H9 (cell line): ENCODE measurements around the gene SPTBN1. TPM values are rescaled to one million over a fixed set of nuclear protein-coding genes. Genes with fewer than 3 reads are reported as not detected.

ENCODE experiments used
- DNase-seq: peaks from one replicate; pipeline ENCODE4 v3.0.0-alpha.2; 2017
- H2AFZ ChIP-seq: one replicate; pipeline ENCODE4 v1.6.1; 2013; ENCODE audit warnings: mild to moderate bottlenecking, low read length, control low read depth, moderate library complexity
- H2AK5ac ChIP-seq: 2 replicates; pipeline ENCODE4 v1.6.1; 2013; ENCODE audit warnings: low read length, control low read depth, mixed read lengths; ENCODE audit not compliant: insufficient read length
- H2BK120ac ChIP-seq: one replicate; pipeline ENCODE4 v1.6.1; 2013; ENCODE audit warnings: low read depth, mild to moderate bottlenecking, low read length, control low read depth, inconsistent platforms; ENCODE audit not compliant: poor library complexity, severe bottlenecking
- H2BK12ac ChIP-seq: 2 replicates; pipeline ENCODE4 v1.6.1; 2013; ENCODE audit warnings: low read length, control low read depth, mixed read lengths, low read depth; ENCODE audit not compliant: insufficient read length
- H2BK15ac ChIP-seq: 2 replicates; pipeline ENCODE4 v1.6.1; 2013; ENCODE audit warnings: low read depth, low read length, control low read depth
- H2BK20ac ChIP-seq: one replicate; pipeline ENCODE4 v1.6.1; 2013; ENCODE audit warnings: low read depth, mild to moderate bottlenecking, low read length, control low read depth, inconsistent platforms; ENCODE audit not compliant: poor library complexity, severe bottlenecking
- H2BK5ac ChIP-seq: 2 replicates; pipeline ENCODE4 v1.6.1; 2013; ENCODE audit warnings: low read length, control low read depth, mixed read lengths; ENCODE audit not compliant: insufficient read length
- H3K14ac ChIP-seq: 2 replicates; pipeline ENCODE4 v1.6.1; 2013; ENCODE audit warnings: low read length, control low read depth; ENCODE audit not compliant: insufficient read depth
- H3K18ac ChIP-seq: 2 replicates; pipeline ENCODE4 v1.6.1; 2013; ENCODE audit warnings: low read depth, mild to moderate bottlenecking, mixed read lengths, low read length, control low read depth; ENCODE audit not compliant: insufficient read length
- H3K23ac ChIP-seq: 2 replicates; pipeline ENCODE4 v1.6.1; 2013; ENCODE audit warnings: low read length, control low read depth, mixed read lengths, low read depth; ENCODE audit not compliant: insufficient read length
- H3K23me2 ChIP-seq: 2 replicates; pipeline ENCODE4 v1.6.1; 2013; ENCODE audit warnings: low read depth, mild to moderate bottlenecking, mixed read lengths, low read length, control low read depth; ENCODE audit not compliant: insufficient read length, poor library complexity, severe bottlenecking
- H3K27ac ChIP-seq: 2 replicates; pipeline ENCODE4 v1.5.1; 2013; ENCODE audit warnings: low read length, control low read depth, mixed read lengths, low read depth; ENCODE audit not compliant: insufficient read length
- H3K27me3 ChIP-seq: 2 replicates; pipeline ENCODE4 v1.6.1; 2013; ENCODE audit warnings: low read length, control low read depth, inconsistent platforms; ENCODE audit not compliant: insufficient read depth
- H3K4ac ChIP-seq: 2 replicates; pipeline ENCODE4 v1.6.1; 2013; ENCODE audit warnings: low read depth, mild to moderate bottlenecking, control low read depth, inconsistent platforms, low read length, moderate library complexity
- H3K4me1 ChIP-seq: 2 replicates; pipeline ENCODE4 v1.6.1; 2013; ENCODE audit warnings: low read length, control low read depth, inconsistent platforms; ENCODE audit not compliant: insufficient read depth
- H3K4me2 ChIP-seq: 2 replicates; pipeline ENCODE4 v1.6.1; 2013; ENCODE audit warnings: low read length, control low read depth, mixed read lengths; ENCODE audit not compliant: insufficient read length, insufficient read depth
- H3K56ac ChIP-seq: 2 replicates; pipeline ENCODE4 v1.6.1; 2013; ENCODE audit warnings: low read depth, mild to moderate bottlenecking, mixed read lengths, low read length, control low read depth; ENCODE audit not compliant: insufficient read length
- H3K79me1 ChIP-seq: 2 replicates; pipeline ENCODE4 v1.6.1; 2013; ENCODE audit warnings: low read depth, mild to moderate bottlenecking, moderate library complexity, low read length, control low read depth, inconsistent platforms; ENCODE audit not compliant: insufficient read depth, poor library complexity, severe bottlenecking
- H3K79me2 ChIP-seq: 2 replicates; pipeline ENCODE4 v1.6.1; 2013; ENCODE audit warnings: low read length, control low read depth, inconsistent platforms; ENCODE audit not compliant: insufficient read depth
- H3K9ac ChIP-seq: 2 replicates; pipeline ENCODE4 v1.6.1; 2013; ENCODE audit warnings: low read length, control low read depth, mixed read lengths; ENCODE audit not compliant: insufficient read length; ENCODE audit errors: extremely low read depth
- H3K9me3 ChIP-seq: one replicate; pipeline ENCODE4 v1.6.1; 2013; ENCODE audit warnings: low read depth, low read length, inconsistent platforms; ENCODE audit not compliant: control insufficient read depth
- H3T11ph ChIP-seq: one replicate; pipeline ENCODE4 v1.6.1; 2013; ENCODE audit warnings: mild to moderate bottlenecking, low read length, control low read depth, inconsistent platforms
- H4K20me1 ChIP-seq: one replicate; pipeline ENCODE4 v1.6.1; 2013; ENCODE audit not compliant: control insufficient read depth, insufficient read length, insufficient read depth
- H4K5ac ChIP-seq: 2 replicates; pipeline ENCODE4 v1.6.1; 2013; ENCODE audit warnings: low read depth, mild to moderate bottlenecking, mixed read lengths, low read length, control low read depth; ENCODE audit not compliant: insufficient read length
- H4K8ac ChIP-seq: replicated peaks from 2 replicates; pipeline ENCODE4 v1.6.1; 2013; ENCODE audit warnings: low read length, control low read depth, mixed read lengths, low read depth; ENCODE audit not compliant: insufficient read length
- H4K91ac ChIP-seq: 2 replicates; pipeline ENCODE4 v1.6.1; 2013; ENCODE audit warnings: low read depth, mild to moderate bottlenecking, moderate library complexity, mixed read lengths, low read length, control low read depth; ENCODE audit not compliant: insufficient read length
- H3K27ac Mint-ChIP-seq, 3 experiments: 2 replicates in 2 of 3; 3 replicates in 1 of 3; pipeline ENCODE4 v1.8.0; 2020 to 2021; ENCODE audit warnings: mixed read lengths in 3 of 3, mild to moderate bottlenecking in 1 of 3, moderate library complexity in 1 of 3
- H3K27me3 Mint-ChIP-seq: 2 replicates; pipeline ENCODE4 v1.8.0; 2021; ENCODE audit warnings: low read depth, mild to moderate bottlenecking, moderate library complexity, mixed read lengths
- H3K36me3 Mint-ChIP-seq, 3 experiments: 2 replicates in 2 of 3; 3 replicates in 1 of 3; pipeline ENCODE4 v1.8.0; 2020 to 2021; ENCODE audit warnings: low read depth in 3 of 3, mixed read lengths in 3 of 3; ENCODE audit not compliant: insufficient read depth in 1 of 3
- H3K4me1 Mint-ChIP-seq, 2 experiments: 2 replicates each; pipeline ENCODE4 v1.8.0; 2020; ENCODE audit warnings: mixed read lengths in 2 of 2
- H3K4me3 Mint-ChIP-seq, 2 experiments: 2 replicates in 1 of 2; 3 replicates in 1 of 2; pipeline ENCODE4 v1.8.0; 2020 to 2021; ENCODE audit warnings: mild to moderate bottlenecking in 2 of 2, mixed read lengths in 2 of 2, moderate library complexity in 1 of 2
- H3K9me3 Mint-ChIP-seq, 2 experiments: 2 replicates in 1 of 2; 3 replicates in 1 of 2; pipeline ENCODE4 v1.8.0; 2020; ENCODE audit warnings: mild to moderate bottlenecking in 2 of 2, mixed read lengths in 2 of 2, moderate library complexity in 1 of 2
- WGBS: extraction: QIAGEN DNeasy Blood & Tissue Kit; methylation state at CpG from one replicate; pipeline ENCODE4 v1.1.7; 2013; ENCODE audit warnings: missing lambda C conversion rate, low lambda C conversion rate, mixed read lengths; ENCODE audit not compliant: insufficient read length; ENCODE audit errors: extremely low coverage; 5-methylcytosine and 5-hydroxymethylcytosine counted together
- total RNA-seq: library from RNA; stranded (reverse); gene quantifications from 2 replicates; pipeline ENCODE4 v1.2.1, GENCODE V29; 2021
- TF ChIP-seq, protein P1 (sequence below): fragments of 200-600 bp; sonication (generic); conservative IDR thresholded peaks from 3 replicates; pipeline ENCODE4 v1.8.0; 2021; ENCODE audit warnings: antibody characterized with exemption, mild to moderate bottlenecking

Gene SPTBN1
- total RNA-seq, 1 experiment from 2014 or later, result 164 TPM

GRCh38 chr2:54550547-54550946 is 94.4 kb downstream of the SPTBN1 start:
- Histone ChIP-seq H3K56ac (no peak overlapping the region), H3K27ac (no peak overlapping the region), H3K14ac (no peak overlapping the region), H2BK15ac (no peak overlapping the region), H3K79me1 (no peaks in the 10 kb centered on the region), H2BK20ac (no peak overlapping the region), H3K18ac (no peak overlapping the region), H3K27me3 (no peaks in the 10 kb centered on the region), H3K79me2 (no peaks in the 10 kb centered on the region), H2AFZ (no peak overlapping the region), H2BK12ac (no peak overlapping the region), H3K23ac (no peak overlapping the region), H4K8ac (no peak overlapping the region), H4K91ac (no peak overlapping the region), H4K5ac (no peak overlapping the region), H3T11ph (no peak overlapping the region), H3K4me1 (peaks cover 8% of the 10 kb centered on the region), H3K9me3 (no peaks in the 10 kb centered on the region), H3K9ac (no peak overlapping the region), H3K4me2 (no peak overlapping the region), H4K20me1 (no peaks in the 10 kb centered on the region), H2AK5ac (no peak overlapping the region), H3K4ac (no peak overlapping the region), H2BK120ac (no peak overlapping the region), H3K23me2 (no peaks in the 10 kb centered on the region), H2BK5ac (no peak overlapping the region)
- H3K36me3 Mint-ChIP-seq, result peaks cover 0 to 2% (median 0%) of the 10 kb centered on the region in 3 experiments; a peak in 1 of 7 replicates
- no peaks in the 10 kb centered on the region; the same call in 1 of the 2 replicates for H3K27me3 Mint-ChIP-seq
- DNase-seq, result no peak
- WGBS, result no CpG with 5 or more reads among the region's 3 CpGs
- TF ChIP-seq, protein P1, sequence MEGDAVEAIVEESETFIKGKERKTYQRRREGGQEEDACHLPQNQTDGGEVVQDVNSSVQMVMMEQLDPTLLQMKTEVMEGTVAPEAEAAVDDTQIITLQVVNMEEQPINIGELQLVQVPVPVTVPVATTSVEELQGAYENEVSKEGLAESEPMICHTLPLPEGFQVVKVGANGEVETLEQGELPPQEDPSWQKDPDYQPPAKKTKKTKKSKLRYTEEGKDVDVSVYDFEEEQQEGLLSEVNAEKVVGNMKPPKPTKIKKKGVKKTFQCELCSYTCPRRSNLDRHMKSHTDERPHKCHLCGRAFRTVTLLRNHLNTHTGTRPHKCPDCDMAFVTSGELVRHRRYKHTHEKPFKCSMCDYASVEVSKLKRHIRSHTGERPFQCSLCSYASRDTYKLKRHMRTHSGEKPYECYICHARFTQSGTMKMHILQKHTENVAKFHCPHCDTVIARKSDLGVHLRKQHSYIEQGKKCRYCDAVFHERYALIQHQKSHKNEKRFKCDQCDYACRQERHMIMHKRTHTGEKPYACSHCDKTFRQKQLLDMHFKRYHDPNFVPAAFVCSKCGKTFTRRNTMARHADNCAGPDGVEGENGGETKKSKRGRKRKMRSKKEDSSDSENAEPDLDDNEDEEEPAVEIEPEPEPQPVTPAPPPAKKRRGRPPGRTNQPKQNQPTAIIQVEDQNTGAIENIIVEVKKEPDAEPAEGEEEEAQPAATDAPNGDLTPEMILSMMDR, result no peak
- H3K9me3 Mint-ChIP-seq, result no peaks in the 10 kb centered on the region
- H3K27ac Mint-ChIP-seq, result peak overlapping the region in 1 of 3 experiments; percentile 97; a peak in 2 of 7 replicates
- H3K4me3 Mint-ChIP-seq, result no peak overlapping the region
- H3K4me1 Mint-ChIP-seq, result peaks cover 26 to 27% of the 10 kb centered on the region in 2 experiments
